ENCODE data around the gene PIP5K1B.

PIP5K1B gene

DNA sequence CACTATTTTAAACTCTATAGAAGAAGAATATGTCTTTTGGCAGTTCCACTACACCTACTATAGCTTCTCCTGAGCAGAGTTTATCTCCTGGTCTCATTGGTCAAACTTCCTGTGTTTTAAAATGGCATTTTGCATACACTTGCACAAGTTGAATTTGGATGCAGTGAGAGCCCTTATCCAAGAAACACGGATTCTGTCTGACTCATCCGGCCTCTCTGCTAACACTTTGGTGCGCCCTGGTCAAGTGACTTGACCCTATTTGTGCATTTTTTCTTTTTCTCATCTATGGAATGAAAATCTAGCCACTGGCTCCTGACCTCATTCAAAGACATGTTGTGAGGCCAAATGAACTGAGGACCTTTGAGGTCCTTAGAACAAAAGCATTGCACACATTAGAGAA lies 20.0 kb downstream of the PIP5K1B start:
- H3K4me3 ChIP-seq, result no peak overlapping the region
- no peak for DNase-seq (ENCODE audit: low read depth, low spot score)
- 0 out of 2 replicates have a peak, but pooled peaks cover 3% of the 10 kb centered on the region for H3K9me3 ChIP-seq (ENCODE audit: low read depth, low read length)
- no peaks in the 10 kb centered on the region for H3K36me3 ChIP-seq (ENCODE audit: insufficient read depth, low read length)
- no peak overlapping the region for H3K9ac ChIP-seq (ENCODE audit: insufficient read length)
- no peak overlapping the region for H3K27ac ChIP-seq
- TF ChIP-seq POLR2AphosphoS5 (IDR thresholded peaks at IDR 0.05; ENCODE audit: borderline replicate concordance, low read depth, low read length), result no peak
- no peak for TF ChIP-seq EZH2 (IDR thresholded peaks at IDR 0.05)
- TF ChIP-seq FOXP2 (optimal IDR thresholded peaks at IDR 0.05; ENCODE audit: control extremely low read depth, extremely low read length, insufficient read depth), result no peak

DNA sequence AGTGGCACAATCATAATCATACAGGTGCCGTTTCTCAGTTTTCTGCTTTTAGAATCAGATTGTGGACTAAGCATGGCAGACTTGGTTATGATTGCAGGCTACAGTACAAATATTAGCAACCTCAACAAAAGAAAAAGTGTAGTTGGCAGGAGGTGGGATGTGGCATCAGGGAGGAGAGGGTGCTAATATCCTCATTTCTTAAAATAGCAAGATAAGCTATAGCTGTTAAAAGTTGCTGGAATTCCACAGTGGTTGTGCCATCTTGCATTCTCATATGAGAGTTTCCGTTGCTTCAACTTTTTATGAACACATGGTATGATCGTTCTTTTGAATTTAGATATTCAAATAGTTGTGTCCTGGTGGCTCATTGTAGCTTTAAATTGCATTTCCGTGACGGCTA lies 21.4 kb downstream of the PIP5K1B start:
- H3K4me3 ChIP-seq, result no peak overlapping the region
- H3K9me3 ChIP-seq (ENCODE audit: low read depth, low read length), result 0 out of 2 replicates have a peak, but pooled peaks cover 3% of the 10 kb centered on the region
- H3K36me3 ChIP-seq (ENCODE audit: insufficient read depth, low read length), result no peaks in the 10 kb centered on the region
- no peak for TF ChIP-seq EZH2 (IDR thresholded peaks at IDR 0.05)
- TF ChIP-seq FOXP2 (optimal IDR thresholded peaks at IDR 0.05; ENCODE audit: control extremely low read depth, extremely low read length, insufficient read depth), result no peak
- no peak for TF ChIP-seq POLR2AphosphoS5 (IDR thresholded peaks at IDR 0.05; ENCODE audit: borderline replicate concordance, low read depth, low read length)
- H3K9ac ChIP-seq (ENCODE audit: insufficient read length), result no peak overlapping the region
- DNase-seq (ENCODE audit: low read depth, low spot score), result no peak
- H3K27ac ChIP-seq, result no peak overlapping the region

DNA sequence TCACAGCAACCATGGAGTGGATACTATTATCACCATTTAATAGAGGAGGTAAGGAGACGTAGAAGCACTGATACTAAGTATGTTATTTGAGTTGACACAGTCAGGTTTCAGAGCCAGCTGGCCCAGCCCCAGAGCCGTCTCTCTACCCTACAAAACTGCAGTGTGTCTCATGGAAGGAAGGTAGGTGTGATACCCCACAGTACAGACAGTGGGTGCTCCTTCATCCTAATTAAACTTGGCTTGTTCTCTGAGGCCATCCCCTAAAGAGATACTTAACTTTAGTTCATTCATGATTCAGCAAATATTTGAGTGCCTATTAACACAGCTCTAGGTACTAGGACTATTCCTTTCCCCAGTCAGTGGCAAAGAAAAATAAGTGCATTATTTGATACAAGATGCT lies 22.6 kb downstream of the PIP5K1B start:
- no peak overlapping the region for H3K27ac ChIP-seq
- TF ChIP-seq POLR2AphosphoS5 (IDR thresholded peaks at IDR 0.05; ENCODE audit: borderline replicate concordance, low read depth, low read length) (no peak), EZH2 (IDR thresholded peaks at IDR 0.05) (no peak), FOXP2 (optimal IDR thresholded peaks at IDR 0.05; ENCODE audit: control extremely low read depth, extremely low read length, insufficient read depth) (no peak)
- no peaks in the 10 kb centered on the region for H3K36me3 ChIP-seq (ENCODE audit: insufficient read depth, low read length)
- H3K4me3 ChIP-seq, result no peak overlapping the region
- no peak overlapping the region for H3K9ac ChIP-seq (ENCODE audit: insufficient read length)
- DNase-seq (ENCODE audit: low read depth, low spot score), result no peak
- 0 out of 2 replicates have a peak, but pooled peaks cover 3% of the 10 kb centered on the region for H3K9me3 ChIP-seq (ENCODE audit: low read depth, low read length)

DNA sequence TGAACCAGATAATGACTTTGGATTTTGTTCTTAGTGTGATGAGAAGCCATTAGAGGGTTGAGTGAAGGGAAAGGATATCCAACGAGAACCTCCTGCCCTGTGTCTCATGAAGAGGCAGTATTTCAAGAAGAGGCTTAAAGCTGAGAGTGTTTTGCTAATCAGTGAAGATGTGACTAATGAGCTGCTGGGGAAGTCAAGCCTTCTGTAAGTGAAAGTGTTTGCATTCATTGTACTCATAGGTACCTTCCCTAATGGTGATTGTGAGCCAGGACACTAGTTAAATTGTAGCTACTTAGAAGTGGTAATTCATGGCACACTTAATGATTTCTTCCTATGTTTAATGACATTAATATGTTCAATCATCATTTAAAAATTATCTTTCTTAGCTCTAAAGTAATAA lies 23.7 kb downstream of the PIP5K1B start:
- H3K9me3 ChIP-seq (ENCODE audit: low read depth, low read length), result 0 out of 2 replicates have a peak, but pooled peaks cover 3% of the 10 kb centered on the region

DNA sequence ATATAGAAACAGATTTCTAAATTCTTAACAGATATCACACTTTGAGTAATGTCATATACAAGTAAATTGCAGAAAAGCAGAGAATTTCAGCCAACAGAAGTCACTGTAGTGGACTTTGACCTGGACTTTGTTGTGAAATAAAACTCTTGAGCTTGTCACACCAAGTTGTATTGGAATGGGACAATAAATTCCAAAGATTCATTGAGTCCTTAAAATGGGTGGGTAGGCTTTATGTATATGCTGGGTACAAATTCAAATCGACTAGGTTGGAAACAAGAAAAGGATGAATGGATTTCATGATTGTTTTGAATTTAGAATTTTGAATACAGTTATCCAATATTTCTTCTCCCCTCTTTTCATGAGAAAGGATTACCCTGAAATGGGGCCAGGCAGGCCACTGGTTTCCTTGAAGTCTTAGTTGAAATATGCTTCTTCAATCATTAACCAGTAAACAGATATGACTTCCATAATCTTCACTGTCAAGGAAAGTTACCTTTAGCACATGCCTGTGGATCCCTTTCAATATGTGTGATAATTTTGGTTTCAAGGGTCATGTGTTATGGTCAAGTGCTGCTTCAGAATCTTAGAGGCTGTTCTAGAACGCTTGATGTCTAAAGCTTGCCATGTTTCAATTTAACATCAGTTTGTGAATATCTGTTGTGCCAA lies 25.7 kb downstream of the PIP5K1B start:
- H3K9ac ChIP-seq (ENCODE audit: insufficient read length), result no peak overlapping the region
- H3K9me3 ChIP-seq (ENCODE audit: low read depth, low read length), result no peaks in the 10 kb centered on the region
- TF ChIP-seq EZH2 (IDR thresholded peaks at IDR 0.05) (no peak), POLR2AphosphoS5 (IDR thresholded peaks at IDR 0.05; ENCODE audit: borderline replicate concordance, low read depth, low read length) (no peak), FOXP2 (optimal IDR thresholded peaks at IDR 0.05; ENCODE audit: control extremely low read depth, extremely low read length, insufficient read depth) (no peak)
- H3K36me3 ChIP-seq (ENCODE audit: insufficient read depth, low read length), result no peaks in the 10 kb centered on the region
- H3K4me3 ChIP-seq, result no peak overlapping the region
- DNase-seq (ENCODE audit: low read depth, low spot score), result no peak
- H3K27ac ChIP-seq, result no peak overlapping the region

More for the DNA sequence above, 23.7 kb downstream of the PIP5K1B start:
- Histone ChIP-seq H3K4me3 (no peak overlapping the region), H3K27ac (no peak overlapping the region), H3K9ac (ENCODE audit: insufficient read length) (no peak overlapping the region), H3K36me3 (ENCODE audit: insufficient read depth, low read length) (no peaks in the 10 kb centered on the region)
- TF ChIP-seq FOXP2 (optimal IDR thresholded peaks at IDR 0.05; ENCODE audit: control extremely low read depth, extremely low read length, insufficient read depth) (no peak), POLR2AphosphoS5 (IDR thresholded peaks at IDR 0.05; ENCODE audit: borderline replicate concordance, low read depth, low read length) (no peak), EZH2 (IDR thresholded peaks at IDR 0.05) (no peak)
- DNase-seq (ENCODE audit: low read depth, low spot score), result no peak

DNA sequence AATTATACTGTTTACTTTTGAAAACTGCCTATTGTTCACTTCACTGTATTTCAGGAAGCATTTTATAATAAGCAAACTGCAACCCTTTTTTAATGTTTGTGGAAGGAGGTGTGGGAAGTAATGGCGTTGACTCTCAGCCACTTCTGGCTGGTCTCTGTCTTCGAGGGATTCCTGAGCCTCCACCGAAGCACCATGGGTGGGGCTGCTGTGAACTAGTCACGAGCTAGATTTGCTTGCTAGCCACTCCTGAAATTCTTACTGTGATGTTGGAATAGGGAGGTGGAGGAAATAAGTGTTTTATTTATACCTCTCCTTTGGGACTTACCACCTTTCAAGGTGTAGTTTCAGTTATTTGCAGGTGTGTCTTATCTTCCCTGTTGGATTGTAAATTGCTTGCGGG lies 26.8 kb downstream of the PIP5K1B start:
- Histone ChIP-seq H3K36me3 (ENCODE audit: insufficient read depth, low read length) (no peaks in the 10 kb centered on the region), H3K4me3 (no peak overlapping the region), H3K9ac (ENCODE audit: insufficient read length) (no peak overlapping the region), H3K27ac (no peak overlapping the region), H3K9me3 (ENCODE audit: low read depth, low read length) (no peaks in the 10 kb centered on the region)
- TF ChIP-seq POLR2AphosphoS5 (IDR thresholded peaks at IDR 0.05; ENCODE audit: borderline replicate concordance, low read depth, low read length) (no peak), EZH2 (IDR thresholded peaks at IDR 0.05) (no peak), FOXP2 (optimal IDR thresholded peaks at IDR 0.05; ENCODE audit: control extremely low read depth, extremely low read length, insufficient read depth) (no peak)
- no peak for DNase-seq (ENCODE audit: low read depth, low spot score)

DNA sequence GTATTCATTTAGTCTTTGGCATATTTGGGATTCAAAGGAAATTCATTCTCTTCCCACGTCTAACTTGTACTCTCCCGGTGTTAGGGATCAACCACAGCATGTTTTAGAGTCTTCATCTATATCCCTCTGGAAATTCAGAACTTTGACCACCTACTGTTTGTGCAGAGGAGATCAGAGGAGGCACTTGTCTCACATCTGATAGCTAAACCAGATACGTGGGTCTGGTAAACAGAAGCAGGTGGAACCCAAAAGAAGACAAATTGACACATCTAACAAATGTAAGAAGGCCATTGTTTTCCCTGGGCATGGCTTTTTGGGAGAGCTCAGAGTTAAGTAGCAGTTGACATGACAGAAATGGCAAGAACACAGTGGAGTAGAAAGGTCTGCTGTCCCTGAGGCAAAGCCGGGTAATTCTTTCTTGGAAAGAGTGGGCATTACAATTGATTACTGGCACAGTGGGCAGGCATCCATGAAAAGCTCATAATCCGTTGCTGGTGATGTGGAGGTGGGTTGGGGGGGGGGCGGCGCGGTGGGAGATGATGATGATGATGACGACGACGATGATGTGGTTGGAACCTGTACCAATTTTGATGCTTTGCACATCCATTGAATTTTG lies 27.5 kb downstream of the PIP5K1B start:
- no peak overlapping the region for H3K4me3 ChIP-seq
- H3K36me3 ChIP-seq (ENCODE audit: insufficient read depth, low read length), result no peaks in the 10 kb centered on the region

DNA sequence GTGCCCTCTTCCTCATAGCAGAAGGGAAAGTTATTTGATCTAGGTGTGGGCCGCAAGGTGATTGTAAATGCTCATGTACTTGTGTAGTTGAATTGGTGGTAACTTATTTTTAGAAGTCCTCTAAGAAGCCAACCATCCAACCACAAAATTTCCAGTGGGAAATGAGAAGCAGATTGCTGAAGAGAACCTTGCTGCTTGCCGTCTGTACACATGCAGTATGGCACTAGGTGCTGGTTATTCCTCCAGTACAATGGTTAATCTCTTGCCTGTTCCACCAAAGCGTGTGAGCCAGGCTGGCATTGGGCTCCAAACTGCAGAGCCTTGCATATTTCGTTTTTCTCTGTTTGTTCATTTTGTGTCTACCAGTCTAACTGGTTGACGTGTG lies 28.0 kb downstream of the PIP5K1B start:
- Histone ChIP-seq H3K27ac (no peak overlapping the region), H3K4me3 (no peak overlapping the region), H3K9me3 (ENCODE audit: low read depth, low read length) (no peaks in the 10 kb centered on the region), H3K36me3 (ENCODE audit: insufficient read depth, low read length) (no peaks in the 10 kb centered on the region), H3K9ac (ENCODE audit: insufficient read length) (no peak overlapping the region)
- no peak for DNase-seq (ENCODE audit: low read depth, low spot score)
- TF ChIP-seq EZH2 (IDR thresholded peaks at IDR 0.05) (no peak), FOXP2 (optimal IDR thresholded peaks at IDR 0.05; ENCODE audit: control extremely low read depth, extremely low read length, insufficient read depth) (no peak), POLR2AphosphoS5 (IDR thresholded peaks at IDR 0.05; ENCODE audit: borderline replicate concordance, low read depth, low read length) (no peak)

More for the DNA sequence above, 27.5 kb downstream of the PIP5K1B start:
- Histone ChIP-seq H3K27ac (no peak overlapping the region), H3K9ac (ENCODE audit: insufficient read length) (no peak overlapping the region), H3K9me3 (ENCODE audit: low read depth, low read length) (no peaks in the 10 kb centered on the region)
- no peak for TF ChIP-seq POLR2AphosphoS5 (IDR thresholded peaks at IDR 0.05; ENCODE audit: borderline replicate concordance, low read depth, low read length)
- TF ChIP-seq FOXP2 (optimal IDR thresholded peaks at IDR 0.05; ENCODE audit: control extremely low read depth, extremely low read length, insufficient read depth), result no peak
- TF ChIP-seq EZH2 (IDR thresholded peaks at IDR 0.05), result no peak
- no peak for DNase-seq (ENCODE audit: low read depth, low spot score)
